GM18520 (cell line): ENCODE data around the gene TAF3.
A peak's percentile ranks its signal among the peaks of the same experiment; 100 is the strongest.

Source experiments
- ATAC-seq: cut with Tn5 transposase; IDR thresholded peaks from one replicate; pipeline ENCODE4 v1.9.1; 2021; ENCODE audit not compliant: unreplicated experiment

The TAF3 gene

GRCh38 chr10:8043569-8044306 lies 225.4 kb downstream of the TAF3 start:
- no peak for ATAC-seq

- ATAC-seq: no peak
These were observed 226.1 kb downstream of the TAF3 start for GRCh38 chr10:8044331-8044907.

GRCh38 chr10:8044908-8045725 lies 226.8 kb downstream of the TAF3 start:
- ATAC-seq: no peak

- ATAC-seq: no peak
These were observed 227.6 kb downstream of the TAF3 start for GRCh38 chr10:8045726-8046494.

- no peak for ATAC-seq
These were observed 229.4 kb downstream of the TAF3 start for GRCh38 chr10:8047452-8048280.

- no peak for ATAC-seq
These were observed 230.1 kb downstream of the TAF3 start for GRCh38 chr10:8048281-8049008.

GRCh38 chr10:8049045-8049864 lies 230.9 kb downstream of the TAF3 start:
- no peak for ATAC-seq

- no peak for ATAC-seq
These were observed 231.7 kb downstream of the TAF3 start for GRCh38 chr10:8049865-8050555.

- no peak for ATAC-seq
These were observed 232.3 kb downstream of the TAF3 start for GRCh38 chr10:8050556-8051108.

- no peak for ATAC-seq
These were observed 233.0 kb downstream of the TAF3 start for GRCh38 chr10:8051109-8051821.

GRCh38 chr10:8051851-8052257 lies 233.5 kb downstream of the TAF3 start:
- ATAC-seq: no peak

GRCh38 chr10:8052341-8052955 lies 234.1 kb downstream of the TAF3 start:
- ATAC-seq: no peak

GRCh38 chr10:8052956-8053445 lies 234.7 kb downstream of the TAF3 start:
- ATAC-seq: no peak

GRCh38 chr10:8053446-8054243 lies 235.3 kb downstream of the TAF3 start:
- ATAC-seq: peak; percentile 71

GRCh38 chr10:8054244-8054493 lies 235.9 kb downstream of the TAF3 start:
- ATAC-seq: peak; percentile 3
